Ishikawa (cell line): ENCODE results near the gene HDGFL2.

ENCODE experiments used
- CEBPB ChIP-seq: IDR thresholded peaks from 2 replicates; pipeline ENCODE4 v1.6.1; 2012
- EGR1 ChIP-seq: IDR thresholded peaks from 2 replicates; pipeline ENCODE4 v1.6.1; 2012
- REST ChIP-seq: IDR thresholded peaks from 2 replicates; pipeline ENCODE4 v1.6.1; 2012; ENCODE audit warnings: low read depth, mild to moderate bottlenecking
- TF ChIP-seq, protein P1 (sequence below): IDR thresholded peaks from 2 replicates; pipeline ENCODE4 v1.6.1; 2012

GRCh38 chr19:4547303-4548237 lies 75.5 kb downstream of the HDGFL2 start:
- no peak for TF ChIP-seq CEBPB
- TF ChIP-seq, protein P1, sequence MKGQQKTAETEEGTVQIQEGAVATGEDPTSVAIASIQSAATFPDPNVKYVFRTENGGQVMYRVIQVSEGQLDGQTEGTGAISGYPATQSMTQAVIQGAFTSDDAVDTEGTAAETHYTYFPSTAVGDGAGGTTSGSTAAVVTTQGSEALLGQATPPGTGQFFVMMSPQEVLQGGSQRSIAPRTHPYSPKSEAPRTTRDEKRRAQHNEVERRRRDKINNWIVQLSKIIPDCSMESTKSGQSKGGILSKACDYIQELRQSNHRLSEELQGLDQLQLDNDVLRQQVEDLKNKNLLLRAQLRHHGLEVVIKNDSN: no peak
- TF ChIP-seq REST: no peak
- TF ChIP-seq EGR1: no peak
